ENCODE results near the gene MRPS22. TPM values are rescaled to one million over a fixed set of nuclear protein-coding genes. Genes with fewer than 3 reads are reported as not detected.

Gene MRPS22
- total and polyA plus RNA-seq, 9 of the 15 experiments (the other 6 are each of a cell fraction or from before 2014, with no cell fraction given): 148 to 397 (median 229) TPM

DNA sequence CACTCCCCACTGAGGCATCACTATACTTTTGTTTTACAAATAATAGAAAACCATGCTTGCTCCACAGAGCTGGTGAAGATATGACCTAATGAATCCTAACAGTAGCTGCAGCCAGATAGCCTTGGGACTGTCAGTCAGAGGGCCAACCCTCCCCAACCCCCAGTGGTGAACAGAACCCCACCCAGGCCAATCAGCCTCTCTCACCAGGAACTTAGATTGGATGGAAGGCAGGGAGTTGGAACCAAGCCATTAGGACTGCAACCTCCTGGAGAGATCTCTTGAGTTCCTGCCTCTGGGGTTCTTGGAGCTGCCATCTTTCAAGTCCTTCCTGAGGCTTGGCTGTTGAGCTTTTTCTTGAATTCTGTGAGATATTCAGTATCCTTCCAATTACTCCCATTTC, 3.0 kb upstream of the MRPS22 start (continued):
- TF ChIP-seq REST (IDR thresholded peaks at IDR 0.05; ENCODE audit: borderline replicate concordance): no peak
- TF ChIP-seq REST (CRISPR knock-in tag; IDR thresholded peaks at IDR 0.05; ENCODE audit: low read depth): no peak
- TF ChIP-seq MXI1 (IDR thresholded peaks at IDR 0.05; ENCODE audit: low read depth, low read length): no peak
- TF ChIP-seq PTTG1 (tag; IDR thresholded peaks at IDR 0.05; ENCODE audit: low read depth): no peak
- no peak for TF ChIP-seq RBM15 (IDR thresholded peaks at IDR 0.05; ENCODE audit: insufficient read depth, low read length)
- no peak for TF ChIP-seq SRSF7 (optimal IDR thresholded peaks at IDR 0.05; ENCODE audit: low read depth, low read length)
- TF ChIP-seq TCF3 (CRISPR knock-in tag; IDR thresholded peaks at IDR 0.05): peak; percentile 44
- TF ChIP-seq, protein P1, sequence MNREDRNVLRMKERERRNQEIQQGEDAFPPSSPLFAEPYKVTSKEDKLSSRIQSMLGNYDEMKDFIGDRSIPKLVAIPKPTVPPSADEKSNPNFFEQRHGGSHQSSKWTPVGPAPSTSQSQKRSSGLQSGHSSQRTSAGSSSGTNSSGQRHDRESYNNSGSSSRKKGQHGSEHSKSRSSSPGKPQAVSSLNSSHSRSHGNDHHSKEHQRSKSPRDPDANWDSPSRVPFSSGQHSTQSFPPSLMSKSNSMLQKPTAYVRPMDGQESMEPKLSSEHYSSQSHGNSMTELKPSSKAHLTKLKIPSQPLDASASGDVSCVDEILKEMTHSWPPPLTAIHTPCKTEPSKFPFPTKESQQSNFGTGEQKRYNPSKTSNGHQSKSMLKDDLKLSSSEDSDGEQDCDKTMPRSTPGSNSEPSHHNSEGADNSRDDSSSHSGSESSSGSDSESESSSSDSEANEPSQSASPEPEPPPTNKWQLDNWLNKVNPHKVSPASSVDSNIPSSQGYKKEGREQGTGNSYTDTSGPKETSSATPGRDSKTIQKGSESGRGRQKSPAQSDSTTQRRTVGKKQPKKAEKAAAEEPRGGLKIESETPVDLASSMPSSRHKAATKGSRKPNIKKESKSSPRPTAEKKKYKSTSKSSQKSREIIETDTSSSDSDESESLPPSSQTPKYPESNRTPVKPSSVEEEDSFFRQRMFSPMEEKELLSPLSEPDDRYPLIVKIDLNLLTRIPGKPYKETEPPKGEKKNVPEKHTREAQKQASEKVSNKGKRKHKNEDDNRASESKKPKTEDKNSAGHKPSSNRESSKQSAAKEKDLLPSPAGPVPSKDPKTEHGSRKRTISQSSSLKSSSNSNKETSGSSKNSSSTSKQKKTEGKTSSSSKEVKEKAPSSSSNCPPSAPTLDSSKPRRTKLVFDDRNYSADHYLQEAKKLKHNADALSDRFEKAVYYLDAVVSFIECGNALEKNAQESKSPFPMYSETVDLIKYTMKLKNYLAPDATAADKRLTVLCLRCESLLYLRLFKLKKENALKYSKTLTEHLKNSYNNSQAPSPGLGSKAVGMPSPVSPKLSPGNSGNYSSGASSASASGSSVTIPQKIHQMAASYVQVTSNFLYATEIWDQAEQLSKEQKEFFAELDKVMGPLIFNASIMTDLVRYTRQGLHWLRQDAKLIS (CRISPR knock-in tag; IDR thresholded peaks at IDR 0.05): no peak
- TF ChIP-seq TAF1 (IDR thresholded peaks at IDR 0.05; ENCODE audit: control insufficient read depth, extremely low read depth, insufficient read depth, low read length, severe bottlenecking): no peak
- TF ChIP-seq ZNF197 (CRISPR knock-in tag; IDR thresholded peaks at IDR 0.05; ENCODE audit: low read depth): no peak
- TF ChIP-seq, protein P2, sequence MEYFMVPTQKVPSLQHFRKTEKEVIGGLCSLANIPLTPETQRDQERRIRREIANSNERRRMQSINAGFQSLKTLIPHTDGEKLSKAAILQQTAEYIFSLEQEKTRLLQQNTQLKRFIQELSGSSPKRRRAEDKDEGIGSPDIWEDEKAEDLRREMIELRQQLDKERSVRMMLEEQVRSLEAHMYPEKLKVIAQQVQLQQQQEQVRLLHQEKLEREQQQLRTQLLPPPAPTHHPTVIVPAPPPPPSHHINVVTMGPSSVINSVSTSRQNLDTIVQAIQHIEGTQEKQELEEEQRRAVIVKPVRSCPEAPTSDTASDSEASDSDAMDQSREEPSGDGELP (CRISPR knock-in tag; IDR thresholded peaks at IDR 0.05; ENCODE audit: borderline replicate concordance): no peak
- TF ChIP-seq NFIC (IDR thresholded peaks at IDR 0.05): peak; percentile 92
- TF ChIP-seq MCM2 (IDR thresholded peaks at IDR 0.05; ENCODE audit: low read depth): no peak
- no peak for TF ChIP-seq SMARCC2 (IDR thresholded peaks at IDR 0.05; ENCODE audit: low read depth)
